Measurements from ENCODE around the gene ZDBF2.
A peak's percentile ranks its signal among the peaks of the same experiment; 100 is the strongest.
"Not testable (repeated sequence)": the region's sequence is repeated elsewhere in the genome, so short reads cannot be mapped to it uniquely, and the experiment has no call there.

Gene ZDBF2

GRCh38 chr2:206324869-206325268, 50.4 kb downstream of the ZDBF2 start:
- no peak for DNase-seq
- no peak for ATAC-seq

GRCh38 chr2:206328974-206329373, 54.5 kb downstream of the ZDBF2 start:
- DNase-seq (no peak), ATAC-seq (no peak)

DNA sequence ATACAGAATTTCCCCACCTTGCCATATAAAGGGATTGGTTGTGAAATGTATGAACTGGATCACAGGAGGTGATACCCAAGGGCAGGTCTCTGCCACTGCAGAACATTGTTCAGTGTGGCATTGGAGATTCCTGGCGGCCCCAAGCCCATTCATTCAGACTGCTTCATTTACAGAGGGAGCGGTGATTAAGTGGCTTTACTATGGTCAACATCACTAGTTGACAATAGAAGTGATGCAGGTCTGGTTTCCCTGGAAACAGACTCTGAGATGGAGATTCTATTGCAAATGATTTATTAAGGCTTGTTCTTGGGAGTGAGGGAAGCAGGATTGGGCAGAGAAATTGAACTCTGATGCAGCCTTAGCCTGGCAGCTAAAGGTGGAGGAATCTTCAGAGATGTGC, 62.4 kb downstream of the ZDBF2 start:
- ATAC-seq: no peak
- DNase-seq: no peak

- DNase-seq: no peak
- no peak for ATAC-seq
Observed at GRCh38 chr2:206337956-206338355, 63.5 kb downstream of the ZDBF2 start.

- DNase-seq (no peak), ATAC-seq (no peak)
Observed at GRCh38 chr2:206341396-206341795, 66.9 kb downstream of the ZDBF2 start.

DNA sequence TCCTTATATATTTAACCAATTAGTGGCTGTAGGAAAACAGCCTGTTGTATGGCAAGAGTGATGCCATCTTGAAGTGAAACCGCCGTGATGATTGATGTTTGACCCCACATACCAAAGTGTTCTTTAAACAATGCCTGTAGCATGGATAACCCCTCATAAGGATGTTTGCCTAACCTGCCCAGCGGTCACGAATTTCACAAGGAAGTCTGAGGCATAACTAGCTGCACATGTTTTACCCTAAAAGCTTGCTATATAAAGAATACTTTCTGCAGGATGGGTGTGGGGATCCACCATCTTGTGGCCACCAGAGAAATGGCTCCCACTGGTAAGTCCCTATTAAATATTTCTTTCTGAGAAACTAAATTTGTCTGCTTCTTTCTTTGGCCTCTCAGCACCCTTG, 68.7 kb downstream of the ZDBF2 start:
- ATAC-seq: no peak
- no peak for DNase-seq

- ATAC-seq (no peak), DNase-seq (no peak)
Observed at GRCh38 chr2:206343816-206344215, 69.4 kb downstream of the ZDBF2 start.

- no peak for ATAC-seq
- DNase-seq: no peak
Observed at GRCh38 chr2:206345606-206346005, 71.1 kb downstream of the ZDBF2 start.

DNA sequence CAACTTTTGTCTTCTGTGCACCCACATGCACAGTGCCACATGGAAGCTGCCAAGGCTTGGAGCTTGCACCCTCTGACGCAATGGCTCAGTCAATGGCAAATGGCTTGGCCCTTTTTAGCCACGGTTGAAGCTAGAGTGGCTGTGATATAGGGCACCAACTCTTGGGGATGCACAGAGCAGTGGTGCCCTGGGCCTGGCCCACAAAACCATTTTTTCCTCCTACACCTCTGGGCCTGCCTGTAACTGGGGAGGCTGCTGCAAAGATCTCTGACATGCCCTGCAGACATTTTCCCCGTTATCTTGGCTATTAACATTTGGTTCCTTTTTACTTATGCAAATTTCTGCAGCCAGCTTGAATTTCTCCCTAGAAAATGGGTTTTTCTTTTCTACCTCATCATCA, 74.9 kb downstream of the ZDBF2 start:
- DNase-seq (no peak), ATAC-seq (no peak)

GRCh38 chr2:206352571-206352970, 78.1 kb downstream of the ZDBF2 start:
- DNase-seq (no peak), ATAC-seq (no peak)

DNA sequence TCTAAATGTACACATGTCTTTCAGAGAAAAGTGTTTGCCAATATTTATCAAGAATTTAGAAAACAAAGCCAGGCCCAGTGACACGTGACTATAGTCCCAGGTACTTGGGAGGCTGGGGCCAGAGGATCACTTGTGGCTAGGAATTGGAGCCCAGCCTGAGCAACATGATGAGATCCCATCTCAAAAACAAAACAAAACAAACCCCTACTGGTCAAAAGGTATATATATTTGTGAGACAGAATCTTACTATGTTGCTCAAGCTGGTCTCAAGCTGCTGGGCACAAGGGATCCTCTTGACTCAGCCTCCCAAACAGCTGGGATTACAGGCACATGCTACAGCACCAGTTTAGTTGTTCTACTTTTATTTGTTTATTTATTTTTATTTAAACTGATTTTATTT, 79.2 kb downstream of the ZDBF2 start:
- DNase-seq (no peak), ATAC-seq (no peak)

- no peak for DNase-seq
- no peak for ATAC-seq
Observed at GRCh38 chr2:206354129-206354528, 79.7 kb downstream of the ZDBF2 start.

GRCh38 chr2:206356840-206357239, 82.4 kb downstream of the ZDBF2 start:
- DNase-seq, ATAC-seq: not testable (repeated sequence)

DNA sequence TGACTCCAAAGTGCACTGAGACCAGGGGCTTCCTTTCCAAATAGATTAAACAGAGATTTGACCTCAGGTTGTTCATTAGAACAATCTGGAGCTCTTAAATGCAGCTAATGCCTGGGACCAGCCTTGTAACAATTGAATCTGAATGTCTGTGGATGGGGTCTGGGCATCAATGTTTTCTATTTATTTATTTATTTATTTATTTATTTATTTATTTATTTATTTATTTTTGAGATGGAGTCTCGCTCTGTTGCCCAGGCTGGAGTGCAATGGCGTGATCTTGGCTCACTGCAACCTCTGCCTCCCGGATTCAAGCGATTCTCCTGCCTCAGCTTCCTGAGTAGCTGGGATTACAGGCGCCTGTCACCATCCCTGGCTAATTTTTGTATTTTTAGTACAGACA, 86.4 kb downstream of the ZDBF2 start:
- not testable (repeated sequence) for DNase-seq, ATAC-seq

- DNase-seq (no peak), ATAC-seq (peak; percentile 90)
Observed at GRCh38 chr2:206361407-206362045, 87.1 kb downstream of the ZDBF2 start.

All from stimulated activated naive CD8-positive, alpha-beta T cell treated with anti-CD3 and anti-CD28 coated beads, Interleukin-15, Interleukin-2, amounts not matched to agents 100 U/mL and 50 U/mL, for 24 hours (primary cell).